Endothelial cell of umbilical vein (primary cell): ENCODE measurements around the gene SRGAP3.

Experiments
- EZH2 ChIP-seq: IDR thresholded peaks from 2 replicates; pipeline ENCODE4 v1.6.1; 2012; ENCODE audit warnings: borderline replicate concordance, low read depth, mild to moderate bottlenecking, moderate library complexity, low read length, inconsistent platforms; ENCODE audit not compliant: severe bottlenecking
- GATA2 ChIP-seq: IDR thresholded peaks from 2 replicates; pipeline ENCODE4 v1.7.0; 2011; ENCODE audit warnings: low read depth, mild to moderate bottlenecking, moderate library complexity, mixed read lengths, low read length; ENCODE audit not compliant: insufficient read length, insufficient read depth
- POLR2A ChIP-seq: IDR thresholded peaks from 2 replicates; pipeline ENCODE4 v1.6.1; 2012; ENCODE audit warnings: low read depth, mild to moderate bottlenecking, control low read depth, low read length
- POLR2AphosphoS5 ChIP-seq: IDR thresholded peaks from 2 replicates; pipeline ENCODE4 v1.6.1; 2012; ENCODE audit warnings: low read depth, mild to moderate bottlenecking, control low read depth, low read length, moderate library complexity; ENCODE audit not compliant: insufficient read depth
- TF ChIP-seq, protein P1 (sequence below), 2 donors: IDR thresholded peaks; 1 replicate in 1 of 2; 2 replicates in 1 of 2; pipeline ENCODE4 v1.5.1; 2011; ENCODE audit warnings: low read length in 2 of 2, mild to moderate bottlenecking in 2 of 2, moderate library complexity in 2 of 2, control low read depth in 1 of 2, inconsistent platforms in 1 of 2, low read depth in 1 of 2; ENCODE audit not compliant: insufficient read depth in 1 of 2; ENCODE audit errors: extremely low read depth in 1 of 2
- TF ChIP-seq, protein P2 (sequence below): IDR thresholded peaks from 2 replicates; pipeline ENCODE4 v1.6.1; 2011; ENCODE audit not compliant: insufficient read depth, insufficient read length

DNA sequence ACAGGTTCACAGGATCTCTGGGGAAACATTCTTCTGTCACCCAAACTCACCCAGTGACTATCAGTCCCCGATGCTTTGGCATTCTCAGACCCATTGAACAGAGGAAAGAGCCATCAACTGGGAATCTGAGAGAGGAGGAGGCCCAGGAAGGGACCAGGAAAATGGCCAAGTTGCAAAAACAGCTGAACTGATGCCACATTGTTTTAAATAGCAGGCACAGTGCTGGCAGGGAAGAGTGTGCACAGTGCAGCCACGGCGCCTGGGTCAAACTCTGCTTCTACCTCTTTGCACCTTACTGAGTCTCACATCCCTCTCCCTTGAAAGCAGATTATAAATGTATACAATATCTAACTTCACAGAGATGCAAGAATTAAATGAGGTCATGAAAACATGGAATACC lies 66.4 kb downstream of the SRGAP3 start:
- TF ChIP-seq, protein P1, sequence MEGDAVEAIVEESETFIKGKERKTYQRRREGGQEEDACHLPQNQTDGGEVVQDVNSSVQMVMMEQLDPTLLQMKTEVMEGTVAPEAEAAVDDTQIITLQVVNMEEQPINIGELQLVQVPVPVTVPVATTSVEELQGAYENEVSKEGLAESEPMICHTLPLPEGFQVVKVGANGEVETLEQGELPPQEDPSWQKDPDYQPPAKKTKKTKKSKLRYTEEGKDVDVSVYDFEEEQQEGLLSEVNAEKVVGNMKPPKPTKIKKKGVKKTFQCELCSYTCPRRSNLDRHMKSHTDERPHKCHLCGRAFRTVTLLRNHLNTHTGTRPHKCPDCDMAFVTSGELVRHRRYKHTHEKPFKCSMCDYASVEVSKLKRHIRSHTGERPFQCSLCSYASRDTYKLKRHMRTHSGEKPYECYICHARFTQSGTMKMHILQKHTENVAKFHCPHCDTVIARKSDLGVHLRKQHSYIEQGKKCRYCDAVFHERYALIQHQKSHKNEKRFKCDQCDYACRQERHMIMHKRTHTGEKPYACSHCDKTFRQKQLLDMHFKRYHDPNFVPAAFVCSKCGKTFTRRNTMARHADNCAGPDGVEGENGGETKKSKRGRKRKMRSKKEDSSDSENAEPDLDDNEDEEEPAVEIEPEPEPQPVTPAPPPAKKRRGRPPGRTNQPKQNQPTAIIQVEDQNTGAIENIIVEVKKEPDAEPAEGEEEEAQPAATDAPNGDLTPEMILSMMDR (IDR thresholded peaks at IDR 0.05; ENCODE audit: extremely low read depth in 1 of 2, insufficient read depth in 1 of 2, low read depth in 1 of 2, low read length in 2 of 2), result no peak
- TF ChIP-seq GATA2 (no peak), POLR2AphosphoS5 (no peak), POLR2A (no peak), EZH2 (no peak)
- TF ChIP-seq, protein P2, sequence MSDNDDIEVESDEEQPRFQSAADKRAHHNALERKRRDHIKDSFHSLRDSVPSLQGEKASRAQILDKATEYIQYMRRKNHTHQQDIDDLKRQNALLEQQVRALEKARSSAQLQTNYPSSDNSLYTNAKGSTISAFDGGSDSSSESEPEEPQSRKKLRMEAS, result no peak
